Testis (tissue), 3 donors: Measurements from ENCODE around the gene GPLD1. TPM values are rescaled to one million over a fixed set of nuclear protein-coding genes. Genes with fewer than 3 reads are reported as not detected.

Source experiments
- DNase-seq: peaks from one replicate; pipeline ENCODE4 v3.0.0-alpha.2; 2019
- H3K27ac ChIP-seq, 2 donors: fragments of 200-600 bp; sonication (generic); one replicate each; pipeline ENCODE4 v1.5.1; 2019
- H3K27me3 ChIP-seq: fragments of 200-600 bp; sonication (generic); one replicate; pipeline ENCODE4 v1.5.1; 2019
- H3K36me3 ChIP-seq: fragments of 200-600 bp; sonication (generic); one replicate; pipeline ENCODE4 v1.5.1; 2017; ENCODE audit warnings: low read depth; ENCODE audit errors: missing control alignments
- H3K4me1 ChIP-seq: fragments of 200-600 bp; sonication (generic); one replicate; pipeline ENCODE4 v1.5.1; 2019
- H3K4me3 ChIP-seq, 2 donors: fragments of 200-600 bp; sonication (generic); one replicate each; pipeline ENCODE4 v1.5.1; 2017 to 2019
- H3K9me3 ChIP-seq: fragments of 200-600 bp; sonication (generic); one replicate; pipeline ENCODE4 v1.5.1; 2017
- CTCF ChIP-seq, 3 experiments: fragments of 450-650 bp in 2 of 3; fragments of 200-600 bp in 1 of 3; sonication (generic) in 1 of 3; IDR thresholded peaks; one replicate each; pipeline ENCODE4 v1.5.1; 2016 to 2019; ENCODE audit warnings: antibody characterized with exemption in 3 of 3, mild to moderate bottlenecking in 2 of 3, moderate library complexity in 1 of 3
- POLR2A ChIP-seq: fragments of 450-650 bp; IDR thresholded peaks from one replicate; pipeline ENCODE4 v1.6.1; 2017; ENCODE audit warnings: antibody characterized with exemption, mild to moderate bottlenecking, moderate library complexity
- WGBS, 2 donors: methylation state at CpG; one replicate each; pipeline ENCODE4 v1.1.5; 2018; 5-methylcytosine and 5-hydroxymethylcytosine counted together
- intact Hi-C: fragments of 100-400 bp; cut with DNase I; formaldehyde crosslinking; loops from one replicate; pipeline ENCODE4 v1.15.1; 2023; ENCODE audit warnings: low total_unique reads
- polyA plus RNA-seq: library from polyadenylated mRNA; stranded (reverse); fragments of 350-450 nt; fragmentation: Illumina TruSeq; extraction: RNeasy Lipid Tissue Mini Kit (QIAGEN cat#74804); gene quantifications from one replicate; pipeline ENCODE4 v1.2.3, GENCODE V29; 2014; ENCODE audit warnings: low read depth, low replicate concordance; ENCODE audit not compliant: insufficient read depth
- total RNA-seq, 2 donors: library from RNA; depleted of rRNA; stranded (reverse); fragments of >200 nt; gene quantifications; one replicate each; pipeline ENCODE4 v1.2.3, GENCODE V29; 2016

Gene GPLD1
- total and polyA plus RNA-seq, 3 donors from 2014 or later, result 3.9 to 15.6 (median 10.7) TPM

GRCh38 chr6:24436979-24437378 lies 52.4 kb downstream of the GPLD1 start:
- H3K27ac ChIP-seq, result no peak overlapping the region
- no peak for DNase-seq
- intact Hi-C loops, result no loop called here
- H3K36me3 ChIP-seq, result no peaks in the 10 kb centered on the region
- 91 to 96% methylated on average over 11 to 14 of the region's 14 CpGs for WGBS, 2 donors
- no peaks in the 10 kb centered on the region for H3K27me3 ChIP-seq
- H3K9me3 ChIP-seq, result no peaks in the 10 kb centered on the region
- no peak for TF ChIP-seq POLR2A
- no peak for TF ChIP-seq CTCF (IDR thresholded peaks at IDR 0.05)
- H3K4me1 ChIP-seq, result no peaks in the 10 kb centered on the region
- H3K4me3 ChIP-seq, result no peak overlapping the region

GRCh38 chr6:24432611-24433010 lies 56.8 kb downstream of the GPLD1 start:
- intact Hi-C loops, result no loop called here
- 91 to 94% methylated on average over 9 of the region's 9 CpGs for WGBS, 2 donors
- no peak for TF ChIP-seq CTCF (IDR thresholded peaks at IDR 0.05)
- no peaks in the 10 kb centered on the region for H3K36me3 ChIP-seq
- H3K27ac ChIP-seq, result no peak overlapping the region
- no peaks in the 10 kb centered on the region for H3K9me3 ChIP-seq
- no peaks in the 10 kb centered on the region for H3K27me3 ChIP-seq
- no peak overlapping the region for H3K4me3 ChIP-seq
- no peaks in the 10 kb centered on the region for H3K4me1 ChIP-seq
- DNase-seq, result no peak

GRCh38 chr6:24431045-24431451 lies 58.3 kb downstream of the GPLD1 start:
- Histone ChIP-seq H3K9me3 (no peaks in the 10 kb centered on the region), H3K4me1 (no peaks in the 10 kb centered on the region), H3K27me3 (no peaks in the 10 kb centered on the region), H3K27ac (no peak overlapping the region), H3K36me3 (no peaks in the 10 kb centered on the region), H3K4me3 (no peak overlapping the region)
- intact Hi-C loops, result no loop called here
- peak; percentile 34 to 89 (median 45) for TF ChIP-seq CTCF (IDR thresholded peaks at IDR 0.05)
- no peak for TF ChIP-seq POLR2A
- WGBS, 2 donors, result 77 to 88% methylated on average over 1 of the region's 1 CpG
- peak; percentile 29 for DNase-seq

- H3K4me3 ChIP-seq, result no peak overlapping the region
- no peaks in the 10 kb centered on the region for H3K9me3 ChIP-seq
- no peaks in the 10 kb centered on the region for H3K4me1 ChIP-seq
- H3K36me3 ChIP-seq, result no peaks in the 10 kb centered on the region
- DNase-seq, result no peak
- H3K27me3 ChIP-seq, result no peaks in the 10 kb centered on the region
- TF ChIP-seq CTCF (IDR thresholded peaks at IDR 0.05) (no peak), POLR2A (no peak)
- intact Hi-C loops, result no loop called here
- 87 to 91% methylated on average over 3 of the region's 3 CpGs for WGBS, 2 donors
- no peak overlapping the region for H3K27ac ChIP-seq
Measured at GRCh38 chr6:24430086-24430485, 59.3 kb downstream of the GPLD1 start.

- DNase-seq, result no peak
- intact Hi-C loops, result no loop called here
- WGBS, 2 donors, result 77 to 81% methylated on average over 3 of the region's 3 CpGs
- no peaks in the 10 kb centered on the region for H3K27me3 ChIP-seq
- H3K4me3 ChIP-seq, result no peak overlapping the region
- no peaks in the 10 kb centered on the region for H3K9me3 ChIP-seq
- H3K36me3 ChIP-seq, result no peaks in the 10 kb centered on the region
- TF ChIP-seq CTCF (IDR thresholded peaks at IDR 0.05) (no peak), POLR2A (no peak)
- no peaks in the 10 kb centered on the region for H3K4me1 ChIP-seq
- no peak overlapping the region for H3K27ac ChIP-seq
Measured at GRCh38 chr6:24429146-24429545, 60.2 kb downstream of the GPLD1 start.
